DMS79 (cell line): ENCODE results near the gene CCDC187.
"Not testable (repeated sequence)": the region's sequence is repeated elsewhere in the genome, so short reads cannot be mapped to it uniquely, and the experiment has no call there.

Experiments
- DNase-seq: peaks from one replicate; lab custom pipeline; 2025; lab: John Stamatoyannopoulos, UW

Gene CCDC187

DNA sequence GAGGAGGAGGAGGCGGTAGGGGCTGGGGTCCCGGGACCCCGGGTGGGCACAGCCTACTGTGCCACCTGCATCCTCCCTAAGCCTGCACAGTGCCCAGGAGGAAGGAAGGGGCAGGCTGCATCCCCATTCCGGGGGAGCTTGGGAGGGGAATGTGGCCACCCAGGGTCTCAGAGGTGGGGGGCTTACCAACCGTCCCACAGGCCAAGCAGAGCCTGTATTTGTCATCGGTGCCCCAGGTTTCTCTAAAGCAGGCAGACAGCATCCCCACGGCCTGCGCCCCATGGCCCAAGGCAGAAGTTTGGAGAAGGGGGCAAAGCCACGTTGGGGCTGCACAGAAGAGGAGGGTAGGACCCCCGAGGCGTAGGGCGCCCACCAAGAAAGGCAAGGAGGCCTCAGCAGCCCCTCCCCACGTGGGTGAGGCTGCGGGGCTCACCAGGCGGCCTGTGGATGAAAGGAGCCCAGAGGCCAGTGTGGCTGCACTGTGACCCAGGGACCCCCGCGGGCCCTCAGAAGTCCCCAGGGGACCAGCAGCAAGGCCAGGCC lies 22.9 kb upstream of the CCDC187 start:
- no peak for DNase-seq

DNA sequence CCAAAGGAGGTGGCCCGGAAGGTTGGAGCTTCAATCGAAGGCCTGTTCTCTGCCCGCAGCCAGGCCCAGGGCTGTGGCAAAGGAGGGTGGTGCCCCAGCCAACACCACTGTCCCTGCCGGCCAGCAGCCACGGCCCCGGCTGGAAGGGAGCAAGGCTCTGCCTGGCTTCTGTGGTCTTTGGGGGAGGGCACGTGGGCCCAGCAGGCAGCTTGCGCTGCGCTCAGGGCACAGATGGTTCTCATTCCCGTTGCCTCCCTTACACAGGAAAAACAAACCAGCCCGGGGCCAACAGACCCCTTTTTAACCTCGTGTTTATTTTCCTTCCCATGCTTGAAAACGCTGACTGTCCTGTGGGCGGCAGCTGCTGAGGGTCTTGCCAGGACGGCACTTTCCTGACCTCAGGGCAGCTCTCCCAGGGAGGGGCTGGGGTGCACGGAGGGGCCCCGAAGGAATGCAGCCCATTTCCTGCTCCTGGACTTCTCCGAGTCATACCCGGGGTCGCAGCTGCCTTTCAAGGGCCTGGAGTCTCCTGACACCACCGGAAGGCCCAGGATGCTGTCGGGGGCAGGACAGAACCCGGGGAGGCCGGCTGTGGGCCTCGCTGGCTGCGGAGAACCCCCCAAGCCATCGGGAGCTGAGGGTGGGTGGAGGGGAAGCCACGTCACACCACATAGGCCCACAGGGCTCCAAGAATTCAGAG lies 22.3 kb upstream of the CCDC187 start:
- no peak for DNase-seq

DNA sequence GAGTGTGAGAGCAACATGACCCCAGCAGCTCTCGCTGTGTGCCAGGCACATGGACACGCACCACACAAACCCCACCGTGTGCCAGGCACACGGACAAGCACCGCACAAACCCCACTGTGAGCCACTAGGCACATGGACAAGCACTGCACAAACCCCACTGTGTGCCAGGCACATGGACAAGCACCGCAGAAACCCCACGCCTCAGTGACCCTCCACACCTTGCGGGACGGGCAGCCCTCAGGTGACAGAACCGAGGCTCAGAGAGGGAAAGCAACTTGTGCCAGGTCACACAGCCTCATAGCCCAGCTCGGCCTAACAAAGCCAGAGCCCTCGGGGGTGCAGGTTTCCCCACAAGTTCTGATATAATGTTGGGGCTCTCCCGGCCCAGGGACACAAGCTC lies 21.5 kb upstream of the CCDC187 start:
- DNase-seq = no peak

DNA sequence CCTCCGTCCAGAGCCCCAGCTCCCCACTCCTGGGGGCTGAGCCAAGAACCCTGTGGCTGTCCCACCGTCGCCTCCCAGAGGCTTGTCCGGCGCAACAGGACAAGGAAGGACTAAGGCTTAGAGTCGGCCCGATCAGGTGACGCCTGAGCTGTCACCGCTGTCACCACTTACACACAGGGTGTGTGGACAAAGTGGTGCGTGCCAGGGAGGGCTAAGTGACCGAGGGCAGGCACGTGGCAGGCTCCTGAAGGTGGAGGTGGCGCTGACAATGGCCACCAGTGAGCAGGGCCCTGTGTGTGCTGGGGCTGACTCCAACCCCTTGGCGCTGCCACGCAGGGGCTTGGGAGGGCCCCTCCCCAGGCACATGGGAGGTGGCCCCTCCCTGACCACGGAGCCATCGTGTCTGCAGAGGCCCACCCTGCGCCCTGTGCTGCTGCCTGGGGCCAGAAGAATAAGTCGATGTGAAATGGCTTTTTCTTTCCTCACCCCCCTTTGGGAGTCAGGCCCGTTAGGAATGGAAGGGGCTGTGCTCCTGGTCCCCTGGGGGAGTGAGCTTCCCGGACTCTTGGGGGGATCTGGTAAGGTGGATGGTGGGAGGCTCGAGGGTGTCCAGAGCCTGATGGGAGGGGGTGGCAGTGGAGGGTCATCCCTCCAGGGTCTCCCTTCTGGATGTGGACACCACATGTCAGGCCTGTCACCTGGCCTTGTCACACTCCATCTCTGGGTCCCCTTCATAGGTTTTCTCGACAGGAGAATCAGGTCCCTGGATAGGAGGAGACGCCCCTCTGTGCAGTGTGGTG lies 20.8 kb upstream of the CCDC187 start:
- no peak for DNase-seq

- DNase-seq = no peak
Measured at GRCh38 chr9:136323371-136323789, 19.5 kb upstream of the CCDC187 start.

GRCh38 chr9:136322756-136323330 lies 18.9 kb upstream of the CCDC187 start:
- DNase-seq = no peak

- no peak for DNase-seq
Measured at GRCh38 chr9:136321561-136321960, 17.7 kb upstream of the CCDC187 start.

DNA sequence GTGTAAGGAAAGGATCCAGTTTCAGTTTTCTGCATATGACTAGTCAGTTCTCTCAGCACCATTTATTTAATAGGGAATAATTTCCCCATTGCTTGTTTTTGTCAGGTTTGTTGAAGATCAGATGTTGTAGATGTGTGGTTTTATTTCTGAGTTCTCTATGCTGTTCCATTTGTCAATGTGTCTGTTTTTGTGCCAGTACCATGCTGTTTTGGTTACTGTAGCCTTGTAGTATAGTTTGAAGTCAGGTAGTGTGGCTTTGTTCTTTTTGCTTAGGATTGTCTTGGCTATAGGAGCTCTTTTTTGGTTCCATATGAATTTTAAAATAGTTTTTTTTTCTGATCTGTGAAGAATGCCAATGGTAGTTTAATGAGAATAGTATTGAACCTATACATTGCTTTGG lies 17.1 kb upstream of the CCDC187 start:
- not testable (repeated sequence) for DNase-seq

DNA sequence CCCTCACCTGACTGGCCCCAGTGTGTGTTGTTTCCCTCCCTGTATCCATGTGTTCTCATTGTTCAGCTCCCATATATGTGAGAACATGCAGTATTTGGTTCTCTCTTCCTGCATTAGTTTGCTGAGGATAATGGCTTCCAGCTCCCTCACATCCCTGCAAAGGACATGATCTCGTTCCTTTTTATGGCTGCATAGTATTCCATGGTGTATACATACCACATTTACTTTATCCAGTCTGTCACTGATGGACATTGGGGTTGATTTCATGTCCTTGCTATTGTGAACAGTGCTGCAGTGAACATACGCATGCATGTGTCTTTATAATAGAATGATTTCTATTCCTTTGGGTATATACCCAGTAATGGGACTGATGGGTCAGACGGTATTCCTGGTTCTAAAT lies 16.1 kb upstream of the CCDC187 start:
- DNase-seq = not testable (repeated sequence)

DNA sequence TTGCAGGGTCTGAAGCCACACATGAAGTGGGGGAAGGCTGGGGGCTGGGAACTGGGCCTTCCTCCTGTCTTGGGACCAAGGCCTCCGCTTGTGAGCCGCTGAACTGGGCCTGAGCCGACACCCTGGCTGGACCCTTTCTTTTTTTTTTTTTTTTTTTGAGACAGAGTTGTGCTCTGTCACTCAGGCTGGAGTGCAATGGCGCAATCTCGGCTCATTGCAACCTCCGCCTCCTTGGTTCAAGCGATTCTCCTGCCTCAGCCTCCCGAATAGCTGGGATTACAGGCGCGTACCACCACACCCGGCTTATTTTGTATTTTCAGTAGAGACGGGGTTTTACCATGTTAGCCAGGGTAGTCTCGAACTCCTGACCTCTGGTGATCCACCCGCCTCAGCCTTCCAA lies 15.3 kb upstream of the CCDC187 start:
- not testable (repeated sequence) for DNase-seq

- DNase-seq = no peak
Measured at GRCh38 chr9:136318776-136319241, 14.9 kb upstream of the CCDC187 start.

- DNase-seq = no peak
Measured at GRCh38 chr9:136318111-136318775, 14.3 kb upstream of the CCDC187 start.

DNA sequence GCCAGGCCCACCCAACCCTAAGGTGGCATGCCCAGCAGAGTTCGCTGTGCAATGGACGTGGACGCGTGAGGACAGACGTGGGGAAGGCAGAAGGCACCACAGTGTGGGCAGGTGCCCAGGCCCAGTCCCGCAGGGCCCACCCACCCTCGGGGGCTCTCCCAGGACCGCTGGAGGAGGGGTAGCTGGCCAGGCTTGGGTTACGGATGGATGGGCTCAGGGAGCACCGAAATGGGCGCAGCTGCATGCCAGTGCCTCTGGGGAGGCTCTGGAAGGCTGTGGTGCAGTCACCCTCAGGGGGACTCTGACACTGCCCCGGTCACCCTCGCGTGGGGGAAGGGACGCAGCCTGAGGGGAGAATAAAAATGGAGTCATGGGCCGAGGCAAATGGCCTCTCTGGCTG lies 13.8 kb upstream of the CCDC187 start:
- no peak for DNase-seq

DNA sequence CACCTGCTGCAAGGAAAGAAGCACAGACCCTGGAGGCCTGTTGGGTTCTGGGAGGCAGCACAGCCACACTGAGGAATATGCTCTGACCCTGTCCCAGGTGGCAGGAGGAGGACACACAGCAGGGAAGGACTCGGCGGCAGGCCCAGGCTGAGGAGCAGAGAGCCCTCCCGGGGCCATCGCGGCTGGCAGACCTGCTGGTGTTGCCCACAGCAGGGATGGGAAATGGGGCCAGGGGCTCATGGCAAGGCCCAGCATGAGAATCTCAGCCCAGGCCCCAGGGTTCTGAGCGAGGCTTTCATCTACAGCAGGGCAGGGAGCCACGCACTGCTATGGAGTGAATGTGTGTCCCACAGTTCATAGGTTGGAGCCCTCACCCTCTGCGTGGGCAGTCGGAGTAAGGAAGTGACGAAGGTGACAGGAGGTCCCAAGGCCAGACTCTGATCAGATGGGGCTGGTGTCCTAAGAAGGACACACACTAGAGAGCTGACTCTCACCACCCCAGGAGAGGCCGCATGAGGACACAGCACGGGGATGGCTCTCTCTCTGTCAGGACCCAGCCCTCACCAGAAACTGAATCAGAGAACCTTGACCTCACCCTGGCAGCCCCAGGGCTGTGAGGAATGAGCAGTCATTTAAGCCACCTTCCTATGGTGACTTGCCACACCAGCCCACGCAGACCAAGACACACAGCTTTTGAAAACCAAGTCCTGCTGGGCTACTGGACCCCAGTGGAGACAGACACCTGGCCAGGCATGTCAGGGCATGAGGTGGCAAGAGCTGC lies 13.2 kb upstream of the CCDC187 start:
- DNase-seq = no peak

- DNase-seq = no peak
Measured at GRCh38 chr9:136316271-136316751, 12.4 kb upstream of the CCDC187 start.

DNA sequence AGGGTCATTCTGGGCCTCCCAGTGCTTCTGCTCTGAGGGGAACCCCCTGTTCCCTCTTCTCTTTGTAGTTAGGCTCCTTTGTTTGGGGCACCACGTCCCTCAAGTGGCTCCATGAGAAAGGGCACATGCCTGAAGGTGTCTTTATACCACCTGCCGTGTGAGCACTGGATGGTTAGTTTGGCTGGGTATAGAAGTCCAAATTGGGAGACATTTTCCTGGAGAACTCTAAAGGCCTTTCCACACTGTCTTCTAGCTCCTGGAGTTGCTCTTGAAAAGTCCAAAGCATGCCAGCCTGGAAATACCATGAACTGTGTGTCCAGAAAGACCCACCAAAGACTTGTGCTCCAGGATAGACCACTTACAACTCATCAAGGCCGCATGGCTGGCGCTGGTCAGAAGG lies 11.1 kb upstream of the CCDC187 start:
- DNase-seq = no peak

- no peak for DNase-seq
Measured at GRCh38 chr9:136314056-136314416, 10.1 kb upstream of the CCDC187 start.

DNA sequence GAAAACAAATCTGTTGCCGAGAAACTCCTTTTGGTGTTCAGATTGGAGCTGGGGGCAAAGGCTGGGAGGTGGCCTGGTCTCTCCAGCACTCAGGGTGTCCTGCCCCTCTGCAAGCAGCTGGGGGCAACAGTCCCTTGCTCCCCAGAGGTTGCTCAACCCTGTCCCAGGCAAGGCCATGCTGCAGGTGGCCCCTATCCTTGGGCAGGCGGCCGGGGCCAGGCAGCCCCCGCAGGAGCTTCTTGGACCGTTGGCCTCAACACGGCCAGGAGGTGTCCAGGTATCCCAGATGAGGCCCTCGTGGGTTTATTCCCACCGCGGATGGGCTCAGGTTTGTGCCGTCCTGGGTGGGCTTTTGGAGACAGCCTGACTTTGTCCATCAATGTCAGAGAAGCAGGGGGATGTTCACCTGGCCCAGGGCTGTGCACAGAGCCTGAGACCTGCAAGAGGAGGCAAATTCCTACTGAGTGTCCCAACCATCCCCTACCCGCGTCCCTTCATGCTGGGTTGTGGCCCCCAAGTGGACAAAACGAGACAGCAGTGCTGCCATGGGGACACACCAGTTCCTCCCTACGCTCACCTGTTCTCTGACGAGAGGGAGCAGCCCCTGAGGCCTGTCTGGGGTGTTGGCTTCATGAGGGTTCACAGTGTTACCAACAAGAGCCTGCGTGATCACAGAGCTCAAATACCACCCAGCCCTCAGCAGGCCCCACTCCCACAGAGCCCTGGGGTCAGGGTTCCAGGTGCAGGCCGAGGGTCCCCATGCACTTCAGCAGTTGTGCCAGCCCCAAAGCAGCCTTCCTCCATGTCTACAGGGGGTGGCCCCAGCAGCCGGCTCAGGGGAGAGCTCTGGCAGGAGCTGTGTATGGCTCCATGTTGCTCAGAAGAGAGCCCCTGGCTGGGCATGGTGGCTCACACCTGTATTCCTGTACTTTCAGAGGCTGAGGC lies 9.5 kb upstream of the CCDC187 start:
- no peak for DNase-seq

DNA sequence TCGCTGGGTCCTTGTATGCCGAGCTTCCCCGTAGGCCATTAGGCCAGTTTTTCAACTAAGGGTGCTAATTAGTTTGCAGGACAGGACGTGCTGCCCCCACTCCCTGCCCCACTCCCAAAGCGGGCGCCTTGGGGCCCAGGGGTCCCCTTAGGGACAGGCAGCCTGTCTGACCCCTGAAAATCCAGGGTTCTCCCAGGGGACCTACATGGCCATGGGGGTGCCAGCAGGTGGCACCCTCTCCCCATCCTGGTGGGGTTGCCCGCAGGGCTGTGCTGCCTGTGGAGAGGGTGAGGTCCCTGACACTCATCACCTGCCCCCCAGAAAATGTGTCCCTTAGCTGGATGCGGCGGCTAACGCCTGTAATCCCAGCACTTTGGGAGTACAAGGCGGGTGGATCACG lies 8.5 kb upstream of the CCDC187 start:
- no peak for DNase-seq

DNA sequence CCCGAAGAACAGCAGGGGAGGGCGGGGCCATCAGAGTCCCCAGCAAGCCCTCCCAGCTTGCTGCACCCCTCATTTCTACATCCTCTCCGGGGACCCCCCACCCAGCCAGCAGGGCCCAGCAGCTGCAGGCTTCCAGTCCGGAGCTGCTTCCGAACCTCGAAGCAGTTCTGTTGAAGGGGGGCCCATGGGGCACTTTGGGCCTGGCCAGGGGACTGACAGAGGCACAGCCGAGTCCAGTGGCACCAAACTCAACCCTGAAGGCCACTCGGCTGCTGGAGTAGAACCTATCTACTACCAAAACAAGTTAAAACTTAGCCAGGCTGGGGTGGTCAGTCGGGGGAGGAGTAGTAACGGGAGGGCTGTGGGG lies 8.1 kb upstream of the CCDC187 start:
- no peak for DNase-seq
